Measurements from ENCODE around the gene TMA7B. TPM values are rescaled to one million over a fixed set of nuclear protein-coding genes. Genes with fewer than 3 reads are reported as not detected.

TMA7B gene
- total and polyA plus RNA-seq, 2 of the 4 experiments (the other 2 are of a cell fraction) = not detected

DNA sequence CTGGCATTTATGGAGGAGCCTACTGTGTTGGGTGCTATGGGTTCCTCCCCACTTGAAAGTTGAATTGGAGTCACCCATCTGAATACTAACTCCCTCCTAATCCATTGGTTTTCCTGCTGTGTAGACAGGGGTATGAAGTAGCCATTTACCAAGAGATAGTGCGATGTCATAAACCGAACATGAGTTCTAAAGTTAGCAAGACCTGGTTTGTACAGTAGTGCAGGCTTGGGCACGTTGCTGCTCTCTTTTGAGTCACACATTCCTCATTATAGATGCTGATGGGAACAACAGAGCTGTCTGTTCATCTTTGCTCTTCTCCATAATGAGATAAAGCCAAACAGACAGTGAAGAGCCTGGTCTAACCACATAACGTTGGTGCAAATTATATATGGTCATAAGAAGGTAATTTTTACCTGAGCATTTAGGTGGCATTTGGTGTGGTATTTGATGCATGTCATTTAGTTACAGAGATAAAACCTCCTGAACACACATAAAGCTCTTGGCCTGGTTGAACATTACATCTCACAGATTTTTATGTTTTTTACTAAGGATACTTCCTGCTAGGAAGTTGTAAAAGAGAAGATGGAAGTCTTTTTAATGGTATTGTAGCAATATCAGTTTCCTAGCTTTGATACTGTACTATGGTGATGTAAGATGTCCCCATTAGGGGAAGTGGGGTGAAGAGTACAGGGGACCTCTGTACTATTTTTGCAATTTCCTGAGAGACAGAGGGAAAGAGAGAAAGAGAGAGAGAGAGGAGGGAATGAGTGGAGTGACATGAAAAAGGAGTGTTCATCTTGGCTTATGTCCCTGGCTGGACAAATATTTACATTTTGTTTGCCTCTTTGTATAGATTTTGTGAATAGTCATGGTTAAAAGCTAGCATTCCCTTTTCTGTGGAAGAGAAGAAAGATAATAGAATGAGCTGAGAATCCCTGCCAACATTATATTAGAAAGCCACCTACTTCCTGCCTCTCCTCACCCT lies 31.4 kb upstream of the TMA7B start (continued):
- no peak for TF ChIP-seq NFE2L2 (IDR thresholded peaks at IDR 0.05; ENCODE audit: low read depth, low read length)

DNA sequence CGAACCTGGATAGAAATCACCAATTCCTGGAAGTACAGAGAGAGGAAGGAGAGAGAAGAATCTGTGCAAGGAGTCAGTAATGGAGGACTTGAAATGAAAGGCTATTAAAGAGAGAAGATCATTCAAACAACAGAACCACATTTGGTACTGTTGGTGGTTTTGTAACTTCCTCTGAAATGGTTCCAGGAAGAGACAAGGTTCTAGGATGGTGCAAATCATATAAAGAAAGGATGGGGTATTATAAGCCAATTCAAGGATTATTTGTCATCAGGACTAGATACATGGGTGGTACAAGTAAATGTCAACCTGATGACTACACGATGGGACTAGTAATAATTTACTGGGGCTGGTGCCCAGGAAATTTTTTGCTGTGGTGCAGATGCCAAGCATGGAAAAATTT lies 28.9 kb upstream of the TMA7B start:
- no peak overlapping the region for H3K4me2 ChIP-seq (ENCODE audit: low read depth, low read length)
- H3K56ac ChIP-seq (ENCODE audit: extremely low read depth, insufficient read depth, low read length) = no peak overlapping the region
- H3K14ac ChIP-seq (replicated peaks; ENCODE audit: low read depth, low read length) = no peak overlapping the region
- DNase-seq = no peak
- H3K9me1 ChIP-seq (ENCODE audit: insufficient read depth, low read length) = no peaks in the 10 kb centered on the region
- H2AK5ac ChIP-seq (ENCODE audit: low read depth, low read length) = no peak overlapping the region
- no peak overlapping the region for H2AFZ ChIP-seq (replicated peaks; ENCODE audit: low read length, poor library complexity)
- no peak overlapping the region for H2BK120ac ChIP-seq (ENCODE audit: low read depth, low read length)
- H3K4me1 ChIP-seq (ENCODE audit: control insufficient read depth, insufficient read depth, low read length) = no peaks in the 10 kb centered on the region; the same call in 1 of the 2 replicates
- no peak overlapping the region for H3K18ac ChIP-seq (ENCODE audit: low read depth, low read length)
- no peak for ATAC-seq (ENCODE audit: low read depth)
- no peak overlapping the region for H3K4me3 ChIP-seq (ENCODE audit: insufficient read depth, low read depth, low read length)
- no TSS peak for BruUV-seq (replicated peaks)
- intact Hi-C loops (cut with micrococcal nuclease) = no loop called here
- WGBS, 2 experiments (ENCODE audit: extremely low coverage in 2 of 2, insufficient read length in 1 of 2) = 40% methylated on average over 1 of the region's 2 CpGs; no CpG with 5 or more reads in 1 of the 2 experiments
- H3K36me3 ChIP-seq (ENCODE audit: control insufficient read depth, insufficient read depth, low read length) = no peaks in the 10 kb centered on the region
- H3K79me1 ChIP-seq (ENCODE audit: low read depth in 1 of 2, low read length in 2 of 2) = no peaks in the 10 kb centered on the region
- H2BK5ac ChIP-seq (ENCODE audit: low read depth, low read length, poor library complexity, severe bottlenecking) = no peak overlapping the region
- no peak overlapping the region for H4K91ac ChIP-seq (ENCODE audit: insufficient read depth, low read depth, low read length)
- ChIA-PET CTCF (no interaction called here), POLR2A (ENCODE audit: unreplicated experiment) (no interaction called here)
- no peak overlapping the region for H3K23ac ChIP-seq (ENCODE audit: low read depth, low read length)
- no peak overlapping the region for H4K8ac ChIP-seq (ENCODE audit: low read depth in 2 of 2, low read length in 2 of 2)
- H3K27ac ChIP-seq (ENCODE audit: insufficient read depth, low read length) = no peak overlapping the region
- in situ Hi-C loops (cut with MboI; ENCODE audit: low sequenced_read_pairs) = no loop called here
- H2BK20ac ChIP-seq (ENCODE audit: low read depth, low read length) = no peak overlapping the region
- H4K20me1 ChIP-seq (ENCODE audit: insufficient read depth, low read length) = no peaks in the 10 kb centered on the region
- no peak overlapping the region for H4K5ac ChIP-seq (ENCODE audit: low read depth, low read length)
- H3K4ac ChIP-seq (ENCODE audit: low read depth, low read length) = no peak overlapping the region
- peaks cover 68% of the 10 kb centered on the region for H3K27me3 ChIP-seq (ENCODE audit: control insufficient read depth, insufficient read depth, low read length)
- H3K9ac ChIP-seq (ENCODE audit: low read depth, low read length) = no peak overlapping the region
- no peaks in the 10 kb centered on the region for H3K9me3 ChIP-seq (ENCODE audit: control insufficient read depth, insufficient read depth, low read length)
- H2AK9ac ChIP-seq (replicated peaks; ENCODE audit: low read depth, low read length, poor library complexity) = no peak overlapping the region
- dilution Hi-C loops (cut with HindIII; ENCODE audit: low sequenced_read_pairs, unreplicated experiment) = no loop called here
- no peak overlapping the region for H2BK15ac ChIP-seq (ENCODE audit: low read depth, low read length)
- TF ChIP-seq, protein P1, sequence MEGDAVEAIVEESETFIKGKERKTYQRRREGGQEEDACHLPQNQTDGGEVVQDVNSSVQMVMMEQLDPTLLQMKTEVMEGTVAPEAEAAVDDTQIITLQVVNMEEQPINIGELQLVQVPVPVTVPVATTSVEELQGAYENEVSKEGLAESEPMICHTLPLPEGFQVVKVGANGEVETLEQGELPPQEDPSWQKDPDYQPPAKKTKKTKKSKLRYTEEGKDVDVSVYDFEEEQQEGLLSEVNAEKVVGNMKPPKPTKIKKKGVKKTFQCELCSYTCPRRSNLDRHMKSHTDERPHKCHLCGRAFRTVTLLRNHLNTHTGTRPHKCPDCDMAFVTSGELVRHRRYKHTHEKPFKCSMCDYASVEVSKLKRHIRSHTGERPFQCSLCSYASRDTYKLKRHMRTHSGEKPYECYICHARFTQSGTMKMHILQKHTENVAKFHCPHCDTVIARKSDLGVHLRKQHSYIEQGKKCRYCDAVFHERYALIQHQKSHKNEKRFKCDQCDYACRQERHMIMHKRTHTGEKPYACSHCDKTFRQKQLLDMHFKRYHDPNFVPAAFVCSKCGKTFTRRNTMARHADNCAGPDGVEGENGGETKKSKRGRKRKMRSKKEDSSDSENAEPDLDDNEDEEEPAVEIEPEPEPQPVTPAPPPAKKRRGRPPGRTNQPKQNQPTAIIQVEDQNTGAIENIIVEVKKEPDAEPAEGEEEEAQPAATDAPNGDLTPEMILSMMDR (conservative IDR thresholded peaks at IDR 0.05; ENCODE audit: low read depth, low read length) = no peak
- TF ChIP-seq RAD21 (IDR thresholded peaks at IDR 0.05; ENCODE audit: low read length) (no peak), SMC3 (IDR thresholded peaks at IDR 0.05; ENCODE audit: low read depth, low read length) (no peak), FOS (IDR thresholded peaks at IDR 0.05; ENCODE audit: low read depth, low read length) (no peak), NFE2L2 (IDR thresholded peaks at IDR 0.05; ENCODE audit: low read depth, low read length) (no peak), CEBPB (IDR thresholded peaks at IDR 0.05; ENCODE audit: low read depth, low read length) (no peak), RFX5 (IDR thresholded peaks at IDR 0.05; ENCODE audit: low read depth, low read length) (no peak), RCOR1 (IDR thresholded peaks at IDR 0.05; ENCODE audit: insufficient replicate concordance, low read length) (no peak), MAZ (IDR thresholded peaks at IDR 0.05; ENCODE audit: borderline replicate concordance, low read depth, low read length) (no peak)
- TF ChIP-seq, protein P2, sequence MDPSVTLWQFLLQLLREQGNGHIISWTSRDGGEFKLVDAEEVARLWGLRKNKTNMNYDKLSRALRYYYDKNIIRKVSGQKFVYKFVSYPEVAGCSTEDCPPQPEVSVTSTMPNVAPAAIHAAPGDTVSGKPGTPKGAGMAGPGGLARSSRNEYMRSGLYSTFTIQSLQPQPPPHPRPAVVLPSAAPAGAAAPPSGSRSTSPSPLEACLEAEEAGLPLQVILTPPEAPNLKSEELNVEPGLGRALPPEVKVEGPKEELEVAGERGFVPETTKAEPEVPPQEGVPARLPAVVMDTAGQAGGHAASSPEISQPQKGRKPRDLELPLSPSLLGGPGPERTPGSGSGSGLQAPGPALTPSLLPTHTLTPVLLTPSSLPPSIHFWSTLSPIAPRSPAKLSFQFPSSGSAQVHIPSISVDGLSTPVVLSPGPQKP (IDR thresholded peaks at IDR 0.05; ENCODE audit: borderline replicate concordance, low read depth, low read length) = no peak
- TF ChIP-seq, protein P3, sequence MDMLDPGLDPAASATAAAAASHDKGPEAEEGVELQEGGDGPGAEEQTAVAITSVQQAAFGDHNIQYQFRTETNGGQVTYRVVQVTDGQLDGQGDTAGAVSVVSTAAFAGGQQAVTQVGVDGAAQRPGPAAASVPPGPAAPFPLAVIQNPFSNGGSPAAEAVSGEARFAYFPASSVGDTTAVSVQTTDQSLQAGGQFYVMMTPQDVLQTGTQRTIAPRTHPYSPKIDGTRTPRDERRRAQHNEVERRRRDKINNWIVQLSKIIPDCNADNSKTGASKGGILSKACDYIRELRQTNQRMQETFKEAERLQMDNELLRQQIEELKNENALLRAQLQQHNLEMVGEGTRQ (IDR thresholded peaks at IDR 0.05; ENCODE audit: low read depth, low read length) = no peak
